Tibial nerve (tissue), 3 donors: Measurements from ENCODE around the gene SRGAP2C.
"Not testable (repeated sequence)": the region's sequence is repeated elsewhere in the genome, so short reads cannot be mapped to it uniquely, and the experiment has no call there.

Experiments used
- EP300 ChIP-seq, 2 donors: sonication (generic); formaldehyde crosslinking; IDR thresholded peaks; one replicate each; pipeline ENCODE4 v1.6.1; 2017; ENCODE audit warnings: antibody characterized with exemption in 2 of 2, mild to moderate bottlenecking in 1 of 2
- POLR2A ChIP-seq, 2 donors: fragments of 450-650 bp; IDR thresholded peaks; one replicate each; pipeline ENCODE4 v1.6.1; 2017; ENCODE audit warnings: antibody characterized with exemption in 2 of 2, mild to moderate bottlenecking in 2 of 2, moderate library complexity in 2 of 2

- TF ChIP-seq POLR2A, EP300 (IDR thresholded peaks at IDR 0.05): not testable (repeated sequence)
These were observed 200.0 kb downstream of the SRGAP2C start for GRCh38 chr1:121384754-121385153.
